HEK293T (cell line): Measurements from ENCODE around the gene FHL1.

Experiments
- CTCF ChIA-PET: fragments of 350-600 bp; formaldehyde crosslinking; extraction: SDS; loops from one replicate; lab custom pipeline; 2021; ENCODE audit warnings: antibody characterized with exemption, inconsistent platforms; lab: Yijun Ruan, JAX
- POLR2A ChIA-PET: fragments of 350-600 bp; formaldehyde crosslinking; extraction: SDS; loops from one replicate; lab custom pipeline; 2020; ENCODE audit warnings: antibody characterized with exemption, inconsistent platforms; lab: Yijun Ruan, JAX
- DNase-seq: peaks from one replicate; pipeline ENCODE4 v3.0.0; 2012; ENCODE audit warnings: mixed read lengths; ENCODE audit errors: extremely low spot score
- ARNT ChIP-seq: fragments of 450-650 bp; IDR thresholded peaks from 2 replicates; pipeline ENCODE4 v1.6.1; 2017; ENCODE audit warnings: mild to moderate bottlenecking
- BHLHE40 ChIP-seq: fragments of 450-650 bp; IDR thresholded peaks from 2 replicates; pipeline ENCODE4 v1.6.1; 2016; ENCODE audit warnings: mild to moderate bottlenecking, moderate library complexity, borderline replicate concordance
- CTBP1 ChIP-seq: fragments of 450-650 bp; IDR thresholded peaks from 2 replicates; pipeline ENCODE4 v1.6.1; 2016; ENCODE audit warnings: borderline replicate concordance
- ELF4 ChIP-seq: fragments of 450-650 bp; IDR thresholded peaks from 2 replicates; pipeline ENCODE4 v1.6.1; 2017; ENCODE audit warnings: antibody characterized with exemption
- FOXA1 ChIP-seq: fragments of 450-650 bp; IDR thresholded peaks from 2 replicates; pipeline ENCODE4 v1.6.1; 2016; ENCODE audit warnings: mild to moderate bottlenecking
- FOXK2 ChIP-seq: fragments of 450-650 bp; IDR thresholded peaks from 2 replicates; pipeline ENCODE4 v1.6.1; 2016; ENCODE audit warnings: mild to moderate bottlenecking
- FOXM1 ChIP-seq: fragments of 450-650 bp; IDR thresholded peaks from 2 replicates; pipeline ENCODE4 v1.6.1; 2017; ENCODE audit warnings: mild to moderate bottlenecking, borderline replicate concordance
- HDGF ChIP-seq: fragments of 450-650 bp; IDR thresholded peaks from 2 replicates; pipeline ENCODE4 v1.6.1; 2017; ENCODE audit warnings: antibody characterized with exemption, borderline replicate concordance
- L3MBTL2 ChIP-seq: fragments of 450-650 bp; conservative IDR thresholded peaks from 2 replicates; pipeline ENCODE4 v1.6.1; 2016; ENCODE audit warnings: mild to moderate bottlenecking
- LEF1 ChIP-seq: fragments of 450-650 bp; IDR thresholded peaks from 2 replicates; pipeline ENCODE4 v1.6.1; 2017; ENCODE audit warnings: mild to moderate bottlenecking, borderline replicate concordance
- NFRKB ChIP-seq: fragments of 450-650 bp; IDR thresholded peaks from 2 replicates; pipeline ENCODE4 v1.6.1; 2016; ENCODE audit warnings: mild to moderate bottlenecking, moderate library complexity
- SP1 ChIP-seq: fragments of 450-650 bp; IDR thresholded peaks from 2 replicates; pipeline ENCODE4 v1.6.1; 2017
- SUZ12 ChIP-seq: fragments of 450-650 bp; IDR thresholded peaks from 2 replicates; pipeline ENCODE4 v1.6.1; 2016; ENCODE audit warnings: mild to moderate bottlenecking
- TARDBP ChIP-seq: fragments of 450-650 bp; IDR thresholded peaks from 2 replicates; pipeline ENCODE4 v1.6.1; 2016
- ZNF384 ChIP-seq: fragments of 450-650 bp; IDR thresholded peaks from 2 replicates; pipeline ENCODE4 v1.6.1; 2016
- TF ChIP-seq, protein P1 (sequence below): fragments of 450-650 bp; IDR thresholded peaks from 2 replicates; pipeline ENCODE4 v1.6.1; 2016

Gene FHL1

DNA sequence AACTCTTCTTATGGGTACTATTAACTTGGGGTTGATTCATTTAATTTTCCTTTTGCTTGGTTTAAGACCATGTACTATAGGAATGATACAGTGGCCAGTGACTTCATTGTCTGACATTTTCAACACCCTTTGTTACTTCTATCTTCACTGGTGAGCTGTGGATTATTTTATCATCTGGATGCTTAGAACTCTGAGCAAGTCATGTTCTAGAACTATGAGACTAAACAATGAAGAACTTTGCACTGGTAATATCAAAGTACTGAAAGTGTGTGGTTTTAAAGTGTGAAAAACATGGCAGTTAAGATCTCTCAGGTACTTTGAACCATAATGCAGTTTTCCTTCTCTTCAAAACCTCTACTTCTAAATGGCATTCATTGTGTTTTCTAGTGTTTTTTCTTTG is 56.1 kb downstream of the FHL1 start:
- no peak for DNase-seq
- no peak for TF ChIP-seq HDGF
- TF ChIP-seq NFRKB: no peak
- no peak for TF ChIP-seq FOXK2
- no peak for TF ChIP-seq ELF4
- no peak for TF ChIP-seq FOXA1
- TF ChIP-seq L3MBTL2: no peak
- TF ChIP-seq LEF1: no peak
- TF ChIP-seq SP1: no peak
- no peak for TF ChIP-seq SUZ12
- TF ChIP-seq ARNT: no peak
- CTCF ChIA-PET: interaction anchor here (5.1 kb wide), 1 partner anchor 175 kb away, joined by 22 read pairs; no protein-coding TSS in a partner anchor
- POLR2A ChIA-PET: interaction anchor here (1.9 kb wide), 1 partner anchor 9 kb away, joined by 4 read pairs; no protein-coding TSS in a partner anchor

GRCh38 chrX:136203951-136204350 is 56.6 kb downstream of the FHL1 start:
- ChIA-PET POLR2A (no interaction called here), CTCF (interaction anchor here (0.8 to 5.1 kb wide), 2 partner anchors 64 to 175 kb away, joined by 3 to 22 read pairs; no protein-coding TSS in a partner anchor)
- DNase-seq: no peak
- TF ChIP-seq SUZ12: no peak
- TF ChIP-seq CTBP1: no peak
- no peak for TF ChIP-seq FOXA1
- TF ChIP-seq FOXM1: no peak
- TF ChIP-seq ZNF384: no peak
- TF ChIP-seq L3MBTL2: no peak
- no peak for TF ChIP-seq LEF1
- TF ChIP-seq HDGF: no peak
- TF ChIP-seq NFRKB: no peak
- no peak for TF ChIP-seq FOXK2
- TF ChIP-seq ELF4: no peak
- no peak for TF ChIP-seq ARNT
- no peak for TF ChIP-seq BHLHE40

DNA sequence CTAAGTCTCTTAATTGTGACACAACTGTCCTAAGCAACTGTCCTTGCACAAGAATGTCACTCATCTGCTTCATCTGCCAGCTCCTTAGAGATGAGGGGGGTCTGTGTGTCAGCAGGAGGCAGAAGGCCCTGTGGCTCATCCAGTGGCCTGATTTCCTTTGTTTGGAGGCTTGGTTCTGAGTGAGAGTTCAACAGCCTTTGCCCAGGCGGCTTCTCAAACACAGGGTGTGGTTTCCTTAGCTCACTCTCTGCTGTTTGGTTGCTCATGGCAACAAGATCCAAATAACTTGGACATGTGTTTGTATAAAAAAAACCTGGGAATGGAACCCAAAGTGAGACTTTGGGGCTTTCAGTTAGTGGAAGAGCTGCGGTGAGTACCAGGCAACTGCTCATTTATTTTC is 57.2 kb downstream of the FHL1 start:
- TF ChIP-seq, protein P1, sequence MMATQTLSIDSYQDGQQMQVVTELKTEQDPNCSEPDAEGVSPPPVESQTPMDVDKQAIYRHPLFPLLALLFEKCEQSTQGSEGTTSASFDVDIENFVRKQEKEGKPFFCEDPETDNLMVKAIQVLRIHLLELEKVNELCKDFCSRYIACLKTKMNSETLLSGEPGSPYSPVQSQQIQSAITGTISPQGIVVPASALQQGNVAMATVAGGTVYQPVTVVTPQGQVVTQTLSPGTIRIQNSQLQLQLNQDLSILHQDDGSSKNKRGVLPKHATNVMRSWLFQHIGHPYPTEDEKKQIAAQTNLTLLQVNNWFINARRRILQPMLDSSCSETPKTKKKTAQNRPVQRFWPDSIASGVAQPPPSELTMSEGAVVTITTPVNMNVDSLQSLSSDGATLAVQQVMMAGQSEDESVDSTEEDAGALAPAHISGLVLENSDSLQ: no peak
- ChIA-PET POLR2A (no interaction called here), CTCF (interaction anchor here (0.8 to 5.1 kb wide), 2 partner anchors 64 to 176 kb away, joined by 3 to 22 read pairs; no protein-coding TSS in a partner anchor)
- DNase-seq: no peak

GRCh38 chrX:136205882-136206380 is 58.6 kb downstream of the FHL1 start:
- ChIA-PET CTCF (interaction anchor here (0.5 to 5.1 kb wide), 3 partner anchors 19 to 177 kb away, joined by 3 to 22 read pairs (median 3); no protein-coding TSS in a partner anchor), POLR2A (no interaction called here)
- DNase-seq: no peak
- TF ChIP-seq ZNF384 (no peak), SUZ12 (no peak), FOXA1 (no peak), NFRKB (no peak), FOXK2 (no peak), BHLHE40 (no peak), SP1 (no peak), HDGF (no peak), LEF1 (no peak), L3MBTL2 (no peak), TARDBP (no peak), FOXM1 (no peak), CTBP1 (no peak), ELF4 (no peak), ARNT (no peak)
- TF ChIP-seq, protein P1: no peak

GRCh38 chrX:136206916-136207315 is 59.6 kb downstream of the FHL1 start:
- TF ChIP-seq TARDBP (no peak), FOXM1 (no peak), FOXA1 (no peak), ARNT (no peak), BHLHE40 (no peak), ELF4 (no peak), L3MBTL2 (no peak), SP1 (no peak)
- TF ChIP-seq, protein P1: no peak
- DNase-seq: no peak

DNA sequence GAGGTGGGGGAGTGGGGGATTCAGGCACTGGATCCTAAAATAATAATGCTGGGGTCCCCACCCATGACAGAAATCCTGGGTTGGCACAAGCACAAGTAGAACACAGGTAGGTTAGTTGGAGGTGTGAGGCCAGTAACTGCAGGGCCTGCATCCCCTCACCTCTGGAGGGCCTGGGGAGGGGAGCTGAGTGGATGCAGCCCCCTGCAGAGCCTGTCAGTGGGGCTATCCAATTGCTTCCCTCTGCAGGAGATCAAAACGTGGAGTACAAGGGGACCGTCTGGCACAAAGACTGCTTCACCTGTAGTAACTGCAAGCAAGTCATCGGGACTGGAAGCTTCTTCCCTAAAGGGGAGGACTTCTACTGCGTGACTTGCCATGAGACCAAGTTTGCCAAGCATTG is 60.2 kb downstream of the FHL1 start:
- TF ChIP-seq HDGF (no peak), FOXM1 (no peak), ELF4 (no peak)
- ChIA-PET CTCF (no interaction called here), POLR2A (no interaction called here)
- no peak for DNase-seq

More at GRCh38 chrX:136206916-136207315, 59.6 kb downstream of the FHL1 start:
- POLR2A ChIA-PET: no interaction called here
- CTCF ChIA-PET: interaction anchor here (5.1 kb wide), 1 partner anchor 178 kb away, joined by 22 read pairs; no protein-coding TSS in a partner anchor
